Psoas muscle (tissue), 8 donors: ENCODE measurements around the gene TLK2. TPM values are rescaled to one million over a fixed set of nuclear protein-coding genes. Genes with fewer than 3 reads are reported as not detected.
"Not testable (repeated sequence)": the region's sequence is repeated elsewhere in the genome, so short reads cannot be mapped to it uniquely, and the experiment has no call there.

Source experiments
- ATAC-seq, 4 donors: fragments of 200-7000 bp; cut with Tn5 transposase; one replicate each; pipeline ENCODE4 v1.9.1; 2020; ENCODE audit warnings: moderate library complexity in 3 of 4, mild to moderate bottlenecking in 2 of 4
- DNase-seq, 2 donors: peaks; one replicate each; pipeline ENCODE4 v3.0.0-alpha.2; 2020
- H3K27ac ChIP-seq: fragments of 200-600 bp; one replicate; pipeline ENCODE4 v1.8.0; 2022
- H3K27me3 ChIP-seq, 3 donors: fragments of 200-600 bp in 1 of 3; one replicate each; pipeline versions ENCODE4 v1.6.1 to v1.8.0; 2013 to 2022; ENCODE audit warnings: low read length in 2 of 3, mild to moderate bottlenecking in 2 of 3, moderate library complexity in 1 of 3; ENCODE audit not compliant: insufficient read depth in 3 of 3
- H3K36me3 ChIP-seq, 2 donors: fragments of 200-600 bp in 1 of 2; one replicate each; pipeline versions ENCODE4 v1.6.1 to v1.8.0; 2013 to 2022; ENCODE audit warnings: low read depth in 1 of 2, mild to moderate bottlenecking in 1 of 2, moderate library complexity in 1 of 2; ENCODE audit not compliant: insufficient read depth in 1 of 2
- H3K4me1 ChIP-seq: fragments of 200-600 bp; one replicate; pipeline ENCODE4 v1.8.0; 2022
- H3K4me3 ChIP-seq: fragments of 200-600 bp; one replicate; pipeline ENCODE4 v1.8.0; 2022; ENCODE audit warnings: mild to moderate bottlenecking
- H3K9me3 ChIP-seq: fragments of 200-600 bp; one replicate; pipeline ENCODE4 v1.8.0; 2022
- WGBS, 3 donors: extraction: QIAGEN DNeasy Blood & Tissue Kit; methylation state at CpG; one replicate each; pipeline versions ENCODE4 v1.1.6 to v1.1.7; 2013; 5-methylcytosine and 5-hydroxymethylcytosine counted together
- intact Hi-C, 2 donors: fragments of 100-400 bp; cut with DNase I; formaldehyde crosslinking; loops; one replicate each; pipeline versions ENCODE4 v1.11.0 to v1.14.2; 2022
- polyA plus RNA-seq, 3 donors: library from polyadenylated mRNA; stranded (reverse); fragments of 200-250 nt; gene quantifications; one replicate each; pipeline ENCODE4 v1.2.3, GENCODE V29; 2013
- total RNA-seq, 4 donors: library from RNA; stranded (reverse); fragmentation: NEBNext Ultra II Directional in 2 of 4; extraction: Animal tissue kit (Norgen Biotek cat#: 25700) in 2 of 4; gene quantifications; one replicate each; pipeline versions ENCODE4 v1.2.1 to v1.2.4, GENCODE V29; 2021 to 2023
- TF ChIP-seq, protein P1 (sequence below): fragments of 200-600 bp; IDR thresholded peaks from one replicate; pipeline ENCODE4 v1.8.0; 2022; ENCODE audit warnings: antibody characterized with exemption
- donor health status: healthy with polysubstance abuse.
- donor health status: DM: no; HTN: no; CAD: no; lungs with moderate emphysema.
- donor health status: Bipolar disorder and iron deficiency.
- donor health status: healthy.
- donor health status: DM: yes; HTN: yes; CAD: no.
- donor health status: DM: no; HTN: no; CAD: no.
- donor health status: DM: no; HTN: no; CAD: no.
- donor health status: DM: yes; HTN: yes; CAD: no.

The TLK2 gene
- total and polyA plus RNA-seq, 7 donors = 23.1 to 51.9 (median 40.2) TPM

DNA sequence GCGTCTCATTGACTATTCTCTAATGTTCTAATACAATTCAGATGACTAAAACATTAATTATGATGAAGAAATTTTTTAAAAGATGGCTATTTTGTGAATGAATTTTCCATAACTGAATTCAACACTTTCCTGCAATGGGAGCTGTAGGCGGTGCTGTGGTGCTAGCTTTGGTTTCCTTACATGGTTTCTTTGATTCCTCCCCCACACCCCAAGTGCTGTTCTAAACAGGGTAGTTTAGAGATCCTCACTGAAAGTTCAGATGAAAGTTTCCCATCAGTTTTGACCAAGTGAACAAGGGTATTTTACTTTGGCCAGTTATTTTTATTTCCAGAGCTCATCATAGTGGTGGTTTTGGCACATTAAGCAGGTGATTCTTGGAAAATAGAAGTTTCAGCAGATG, 122.8 kb downstream of the TLK2 start:
- Histone ChIP-seq H3K4me3 (no peak overlapping the region), H3K27me3 (no peaks in the 10 kb centered on the region), H3K27ac (no peak overlapping the region), H3K9me3 (no peaks in the 10 kb centered on the region), H3K4me1 (no peaks in the 10 kb centered on the region), H3K36me3 (peaks cover 10 to 88% of the 10 kb centered on the region in 2 donors)
- ATAC-seq (no peak), DNase-seq (no peak)
- intact Hi-C loops = no loop called here
- TF ChIP-seq, protein P1, sequence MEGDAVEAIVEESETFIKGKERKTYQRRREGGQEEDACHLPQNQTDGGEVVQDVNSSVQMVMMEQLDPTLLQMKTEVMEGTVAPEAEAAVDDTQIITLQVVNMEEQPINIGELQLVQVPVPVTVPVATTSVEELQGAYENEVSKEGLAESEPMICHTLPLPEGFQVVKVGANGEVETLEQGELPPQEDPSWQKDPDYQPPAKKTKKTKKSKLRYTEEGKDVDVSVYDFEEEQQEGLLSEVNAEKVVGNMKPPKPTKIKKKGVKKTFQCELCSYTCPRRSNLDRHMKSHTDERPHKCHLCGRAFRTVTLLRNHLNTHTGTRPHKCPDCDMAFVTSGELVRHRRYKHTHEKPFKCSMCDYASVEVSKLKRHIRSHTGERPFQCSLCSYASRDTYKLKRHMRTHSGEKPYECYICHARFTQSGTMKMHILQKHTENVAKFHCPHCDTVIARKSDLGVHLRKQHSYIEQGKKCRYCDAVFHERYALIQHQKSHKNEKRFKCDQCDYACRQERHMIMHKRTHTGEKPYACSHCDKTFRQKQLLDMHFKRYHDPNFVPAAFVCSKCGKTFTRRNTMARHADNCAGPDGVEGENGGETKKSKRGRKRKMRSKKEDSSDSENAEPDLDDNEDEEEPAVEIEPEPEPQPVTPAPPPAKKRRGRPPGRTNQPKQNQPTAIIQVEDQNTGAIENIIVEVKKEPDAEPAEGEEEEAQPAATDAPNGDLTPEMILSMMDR = no peak
- WGBS, 3 donors = 80 to 87% (median 84%) methylated on average over 2 of the region's 2 CpGs

DNA sequence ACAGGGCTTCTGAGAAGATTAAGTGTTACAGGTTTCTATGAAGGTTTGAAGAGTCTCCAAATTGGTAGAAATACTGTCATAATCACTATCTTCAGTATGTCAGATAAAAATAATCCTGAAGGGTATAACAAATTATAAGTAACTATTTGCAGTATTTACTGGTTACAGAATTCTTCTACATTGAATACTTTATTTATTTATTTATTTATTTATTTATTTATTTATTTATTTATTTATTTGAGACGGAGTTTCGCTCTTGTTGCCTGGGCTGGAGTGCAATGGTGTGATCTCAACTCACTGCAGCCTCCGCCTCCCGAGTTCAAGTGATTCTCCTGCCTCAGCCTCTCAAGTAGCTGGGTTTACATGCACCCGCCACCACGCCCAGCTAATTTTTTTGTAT, 125.2 kb downstream of the TLK2 start:
- WGBS, 3 donors = 98 to 100% (median 99%) methylated on average over 6 of the region's 6 CpGs
- H3K27ac ChIP-seq, DNase-seq, H3K4me3 ChIP-seq, ATAC-seq, H3K27me3 ChIP-seq, H3K9me3 ChIP-seq, intact Hi-C loops, H3K4me1 ChIP-seq: not testable (repeated sequence)
- H3K36me3 ChIP-seq = peaks cover 7 to 93% of the 10 kb centered on the region in 2 donors

GRCh38 chr17:62605588-62605987, 127.0 kb downstream of the TLK2 start:
- peaks cover 12 to 94% of the 10 kb centered on the region in 2 donors for H3K36me3 ChIP-seq
- WGBS, 3 donors = 91 to 92% (median 92%) methylated on average over 7 of the region's 7 CpGs
- no peaks in the 10 kb centered on the region for H3K27me3 ChIP-seq
- H3K9me3 ChIP-seq = no peaks in the 10 kb centered on the region
- H3K27ac ChIP-seq = no peak overlapping the region
- intact Hi-C loops = no loop called here
- TF ChIP-seq, protein P1 = no peak
- H3K4me1 ChIP-seq = no peaks in the 10 kb centered on the region
- DNase-seq (no peak), ATAC-seq (no peak)
- H3K4me3 ChIP-seq = no peak overlapping the region

DNA sequence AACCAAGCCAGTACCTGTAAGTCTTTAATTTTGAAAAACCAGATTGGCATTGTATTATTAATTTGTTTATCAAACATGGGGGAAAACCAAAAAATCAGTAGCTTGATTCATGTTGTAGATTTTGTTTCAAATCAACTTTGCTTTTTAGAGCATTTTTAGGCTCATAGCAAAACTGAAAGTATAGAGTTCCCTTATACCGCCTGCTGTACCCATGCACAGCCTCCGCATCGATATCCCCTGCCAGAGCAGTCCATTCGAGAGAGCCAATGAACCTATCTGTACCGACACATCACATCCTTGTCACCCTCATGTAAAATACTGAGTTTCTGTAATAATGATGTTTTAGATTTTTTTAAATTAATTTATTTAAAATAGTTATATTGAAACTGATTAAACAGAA, 132.7 kb downstream of the TLK2 start:
- H3K4me3 ChIP-seq = no peak overlapping the region
- H3K27ac ChIP-seq = no peak overlapping the region
- TF ChIP-seq, protein P1 = no peak
- WGBS, 3 donors = 88 to 95% (median 91%) methylated on average over 5 of the region's 5 CpGs
- H3K36me3 ChIP-seq = peaks cover 14 to 94% of the 10 kb centered on the region in 2 donors
- no peaks in the 10 kb centered on the region for H3K4me1 ChIP-seq
- intact Hi-C loops = no loop called here
- H3K9me3 ChIP-seq = no peaks in the 10 kb centered on the region
- DNase-seq = no peak
- no peak for ATAC-seq
- no peaks in the 10 kb centered on the region for H3K27me3 ChIP-seq

DNA sequence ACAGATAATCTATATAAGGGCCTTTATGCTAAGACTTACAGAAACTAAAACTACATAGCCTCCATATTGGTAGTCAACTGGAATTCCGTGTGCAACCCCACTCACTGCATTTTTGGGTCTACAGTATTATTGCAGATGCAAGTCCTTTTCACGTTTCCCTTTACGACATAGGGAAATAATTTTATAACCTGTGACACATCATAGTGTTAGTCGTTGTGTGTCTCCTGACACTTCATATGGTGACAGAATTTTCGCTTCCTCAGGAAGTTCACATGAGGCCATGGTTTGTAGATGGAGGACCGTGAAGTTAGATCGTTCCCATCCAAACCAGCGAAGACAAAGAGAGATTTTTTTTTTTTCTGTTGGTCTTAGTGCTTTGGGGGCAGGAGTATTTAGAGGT, 133.1 kb downstream of the TLK2 start:
- H3K27me3 ChIP-seq = no peaks in the 10 kb centered on the region
- no peak overlapping the region for H3K4me3 ChIP-seq
- no peak overlapping the region for H3K27ac ChIP-seq
- no peak for ATAC-seq
- H3K4me1 ChIP-seq = no peaks in the 10 kb centered on the region
- TF ChIP-seq, protein P1 = no peak
- DNase-seq = no peak
- intact Hi-C loops = no loop called here
- WGBS, 3 donors = 71 to 75% (median 73%) methylated on average over 8 of the region's 8 CpGs
- peaks cover 14 to 90% of the 10 kb centered on the region in 2 donors for H3K36me3 ChIP-seq
- no peaks in the 10 kb centered on the region for H3K9me3 ChIP-seq

DNA sequence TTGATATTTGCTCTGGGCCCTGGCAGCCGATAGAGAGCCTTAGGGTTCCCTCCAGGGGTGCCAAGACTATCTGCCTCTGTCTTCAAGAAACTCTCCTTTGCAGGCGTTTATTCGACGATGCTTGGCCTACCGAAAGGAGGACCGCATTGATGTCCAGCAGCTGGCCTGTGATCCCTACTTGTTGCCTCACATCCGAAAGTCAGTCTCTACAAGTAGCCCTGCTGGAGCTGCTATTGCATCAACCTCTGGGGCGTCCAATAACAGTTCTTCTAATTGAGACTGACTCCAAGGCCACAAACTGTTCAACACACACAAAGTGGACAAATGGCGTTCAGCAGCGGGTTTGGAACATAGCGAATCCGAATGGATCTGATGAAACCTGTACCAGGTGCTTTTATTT, 133.7 kb downstream of the TLK2 start:
- peaks cover 14 to 87% of the 10 kb centered on the region in 2 donors for H3K36me3 ChIP-seq
- H3K27ac ChIP-seq = not testable (repeated sequence)

DNA sequence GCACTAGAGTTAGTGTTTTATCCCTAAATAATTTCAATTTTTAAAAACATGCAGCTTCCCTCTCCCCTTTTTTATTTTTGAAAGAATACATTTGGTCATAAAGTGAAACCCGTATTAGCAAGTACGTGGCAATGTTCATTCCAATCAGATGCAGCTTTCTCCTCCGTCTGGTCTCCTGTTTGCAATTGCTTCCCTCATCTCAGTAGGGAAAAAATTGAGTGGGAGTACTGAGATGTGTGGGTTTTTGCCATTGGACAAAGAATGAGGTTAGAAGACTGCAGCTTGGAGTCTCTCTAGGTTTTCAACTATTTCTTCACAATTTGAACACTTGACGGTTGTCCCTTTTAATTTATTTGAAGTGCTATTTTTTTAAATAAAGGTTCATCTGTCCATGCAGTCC, 134.5 kb downstream of the TLK2 start:
- H3K9me3 ChIP-seq, DNase-seq, H3K4me1 ChIP-seq, ATAC-seq, H3K27me3 ChIP-seq, H3K4me3 ChIP-seq, H3K27ac ChIP-seq, intact Hi-C loops: not testable (repeated sequence)
- WGBS, 3 donors = 77 to 94% (median 83%) methylated on average over 4 of the region's 4 CpGs
- peaks cover 14 to 79% of the 10 kb centered on the region in 2 donors for H3K36me3 ChIP-seq

More for the DNA sequence above, 133.7 kb downstream of the TLK2 start:
- 91 to 93% (median 92%) methylated on average over 12 of the region's 12 CpGs for WGBS, 3 donors
- H3K27me3 ChIP-seq, H3K4me3 ChIP-seq, H3K4me1 ChIP-seq, intact Hi-C loops, H3K9me3 ChIP-seq: not testable (repeated sequence)
- DNase-seq = peak; percentile 37 to 51
- peak in 2 of 4 donors; percentile 43 to 64 for ATAC-seq
